G401.6 (cell line): ENCODE data around the gene SIGLEC7.

Experiments used
- FAIRE-seq: peaks from 2 replicates; lab custom pipeline; 2012; peaks lifted over from hg19 to GRCh38; lab: Jason Lieb, UNC

SIGLEC7 gene

GRCh38 chr19:51119101-51119500 is 23.0 kb upstream of the SIGLEC7 start:
- no peak for FAIRE-seq

GRCh38 chr19:51119611-51120010 is 22.5 kb upstream of the SIGLEC7 start:
- no peak for FAIRE-seq

GRCh38 chr19:51120160-51120559 is 21.9 kb upstream of the SIGLEC7 start:
- no peak for FAIRE-seq

DNA sequence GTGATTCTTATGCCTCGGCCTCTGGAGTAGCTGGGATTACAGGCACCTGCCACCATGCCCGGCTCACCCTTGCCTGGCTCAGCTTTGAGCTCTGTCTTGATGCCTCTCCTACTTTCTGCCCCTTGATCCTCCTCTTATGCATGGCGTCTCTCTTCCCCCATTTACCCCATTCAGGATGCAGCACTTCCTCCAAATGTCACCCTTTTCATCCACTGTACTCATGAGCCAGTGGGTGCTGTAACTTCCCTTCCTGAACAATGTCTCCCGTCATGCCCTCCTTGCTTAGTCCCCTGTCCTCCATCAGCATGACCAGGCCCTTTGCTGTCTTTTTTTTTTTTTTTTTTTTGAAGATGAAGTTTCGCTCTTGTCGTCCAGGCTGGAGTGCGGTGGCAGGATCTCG is 20.8 kb upstream of the SIGLEC7 start:
- FAIRE-seq = no peak

DNA sequence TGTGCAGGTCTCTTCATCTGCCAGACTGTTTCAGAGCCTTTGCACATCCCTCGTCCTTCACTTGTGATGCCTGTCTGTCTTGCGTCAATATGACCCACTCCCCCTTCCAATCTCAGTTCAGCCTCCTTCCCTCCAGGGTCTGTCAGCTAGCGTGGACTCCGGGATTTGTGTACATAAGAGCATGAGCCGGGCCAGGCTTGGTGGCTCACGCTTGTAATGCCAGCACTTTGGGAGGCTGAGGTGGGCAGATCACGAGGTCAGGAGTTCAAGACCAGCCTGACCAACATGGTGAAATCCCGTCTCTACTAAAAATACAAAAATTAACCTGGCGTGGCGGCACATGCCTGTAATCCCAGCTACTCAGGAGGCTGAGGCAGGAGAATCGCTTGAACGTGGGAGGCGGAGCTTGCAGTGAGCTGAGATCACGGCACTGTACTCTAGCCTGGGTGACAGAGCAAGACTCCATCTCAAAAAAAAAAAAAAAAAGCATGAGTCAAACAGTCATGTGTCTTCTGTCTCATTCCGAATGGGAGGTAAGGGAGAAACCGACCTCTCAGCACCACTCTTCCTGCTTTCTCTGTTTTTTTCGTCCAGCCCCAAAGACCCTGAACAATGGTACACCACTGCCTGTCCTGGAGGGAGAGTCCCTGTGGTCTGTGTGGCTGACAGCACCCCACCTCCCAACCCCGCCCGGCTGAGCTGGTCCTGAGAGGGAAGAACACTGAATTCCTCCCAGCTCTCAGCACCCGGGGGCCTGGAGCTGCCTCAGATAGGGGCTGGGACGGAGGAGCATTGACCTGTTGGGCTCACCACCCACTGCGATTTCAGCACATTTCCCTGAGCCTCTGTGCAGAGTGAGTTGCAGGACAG is 19.8 kb upstream of the SIGLEC7 start:
- FAIRE-seq = no peak

- no peak for FAIRE-seq
Measured at GRCh38 chr19:51123381-51123800, 18.7 kb upstream of the SIGLEC7 start.

DNA sequence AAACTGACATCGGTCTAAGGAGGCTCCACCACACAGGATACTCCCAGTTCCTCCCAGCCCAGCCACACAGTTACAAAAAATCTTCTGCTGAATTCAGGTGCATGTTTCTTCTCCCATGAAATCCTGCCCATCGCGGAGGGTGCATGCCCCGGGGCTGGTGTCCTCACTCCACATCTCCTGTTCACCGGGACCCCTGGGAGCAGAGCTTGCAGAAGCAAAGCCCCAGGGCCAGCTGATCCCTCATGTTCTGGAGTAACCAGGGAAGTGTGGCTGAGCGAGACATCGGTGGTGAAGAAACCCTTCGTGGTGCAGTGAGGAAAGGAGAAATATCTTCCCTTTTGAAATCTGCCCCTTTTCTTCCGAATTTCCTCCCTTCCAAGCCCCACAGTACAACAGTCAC is 18.3 kb upstream of the SIGLEC7 start:
- FAIRE-seq = no peak

DNA sequence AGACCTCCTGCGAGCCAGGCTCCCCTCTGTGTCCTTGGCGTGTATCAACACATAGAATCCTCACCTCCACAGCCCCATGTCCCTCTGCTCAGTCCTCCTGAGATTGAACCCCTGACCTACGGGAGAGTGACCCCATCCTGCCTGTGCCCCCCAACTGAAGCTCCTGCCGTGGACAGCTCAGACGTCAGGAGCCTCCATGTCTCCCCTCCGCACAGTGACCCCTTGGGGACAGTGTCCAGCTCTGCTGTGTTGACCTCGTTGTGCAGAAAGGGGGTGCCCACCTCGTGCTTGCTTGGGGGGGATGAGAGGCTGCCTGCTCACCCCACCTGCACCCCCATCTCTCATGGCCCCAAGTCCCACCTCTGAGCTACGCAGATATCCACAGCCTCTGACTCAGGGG is 17.9 kb upstream of the SIGLEC7 start:
- FAIRE-seq = no peak

DNA sequence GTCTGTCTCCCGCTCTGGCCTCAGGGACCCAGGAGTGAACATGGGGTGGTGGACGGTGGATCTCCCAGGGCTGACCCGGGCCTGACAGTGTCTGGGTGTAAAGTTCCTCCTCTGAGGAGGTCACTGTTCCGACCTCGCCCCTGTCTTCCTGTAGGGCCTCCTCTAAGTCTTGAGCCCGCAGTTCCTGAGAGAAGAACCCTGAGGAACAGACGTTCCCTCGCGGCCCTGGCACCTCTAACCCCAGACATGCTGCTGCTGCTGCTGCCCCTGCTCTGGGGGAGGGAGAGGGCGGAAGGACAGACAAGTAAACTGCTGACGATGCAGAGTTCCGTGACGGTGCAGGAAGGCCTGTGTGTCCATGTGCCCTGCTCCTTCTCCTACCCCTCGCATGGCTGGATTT is 17.4 kb upstream of the SIGLEC7 start, which contains the start of gene SIGLEC9:
Gene SIGLEC9 (plus strand): TSS at position 178 of the 400 bp plus-strand sequence. CDS start 69 bp downstream, at position 247.
- FAIRE-seq = no peak

GRCh38 chr19:51125421-51126075 is 16.6 kb upstream of the SIGLEC7 start:
- no peak for FAIRE-seq

DNA sequence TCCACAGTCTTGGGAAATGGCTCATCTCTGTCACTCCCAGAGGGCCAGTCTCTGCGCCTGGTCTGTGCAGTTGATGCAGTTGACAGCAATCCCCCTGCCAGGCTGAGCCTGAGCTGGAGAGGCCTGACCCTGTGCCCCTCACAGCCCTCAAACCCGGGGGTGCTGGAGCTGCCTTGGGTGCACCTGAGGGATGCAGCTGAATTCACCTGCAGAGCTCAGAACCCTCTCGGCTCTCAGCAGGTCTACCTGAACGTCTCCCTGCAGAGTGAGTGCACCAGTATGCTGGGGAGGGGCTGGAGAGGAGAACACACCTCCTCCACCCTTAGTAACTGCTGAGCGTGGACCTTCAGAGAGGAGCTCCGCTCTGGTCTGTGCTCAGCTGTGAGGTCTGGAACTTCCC is 15.1 kb upstream of the SIGLEC7 start:
- FAIRE-seq = no peak

GRCh38 chr19:51127755-51128154 is 14.3 kb upstream of the SIGLEC7 start:
- FAIRE-seq = no peak

DNA sequence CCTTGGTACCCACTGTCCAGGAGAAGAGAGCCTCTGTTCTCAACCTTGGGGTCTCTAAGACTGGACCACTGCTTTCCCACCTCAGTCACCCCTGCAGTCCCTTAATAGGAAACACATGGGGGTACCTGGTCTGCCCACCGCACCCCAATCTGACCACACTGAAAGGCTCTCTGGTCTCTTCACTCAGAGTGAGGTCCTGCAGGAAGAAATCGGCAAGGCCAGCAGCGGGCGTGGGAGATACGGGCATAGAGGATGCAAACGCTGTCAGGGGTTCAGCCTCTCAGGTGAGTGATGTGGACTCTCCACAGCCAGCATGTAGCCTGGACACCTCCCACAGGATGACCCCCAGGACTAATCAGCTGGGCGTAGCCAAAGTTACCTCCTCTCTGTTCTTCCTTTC is 13.9 kb upstream of the SIGLEC7 start:
- FAIRE-seq = no peak

DNA sequence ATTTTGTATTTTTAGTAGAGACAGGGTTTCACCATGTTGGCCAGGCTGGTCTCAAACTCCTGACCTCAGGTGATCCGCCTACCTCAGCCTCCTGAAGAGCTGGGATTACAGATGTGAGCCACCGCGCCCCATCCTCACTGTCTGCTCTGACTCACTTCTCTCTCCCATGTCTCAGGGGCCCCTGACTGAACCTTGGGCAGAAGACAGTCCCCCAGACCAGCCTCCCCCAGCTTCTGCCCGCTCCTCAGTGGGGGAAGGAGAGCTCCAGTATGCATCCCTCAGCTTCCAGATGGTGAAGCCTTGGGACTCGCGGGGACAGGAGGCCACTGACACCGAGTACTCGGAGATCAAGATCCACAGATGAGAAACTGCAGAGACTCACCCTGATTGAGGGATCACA is 12.4 kb upstream of the SIGLEC7 start:
- no peak for FAIRE-seq

DNA sequence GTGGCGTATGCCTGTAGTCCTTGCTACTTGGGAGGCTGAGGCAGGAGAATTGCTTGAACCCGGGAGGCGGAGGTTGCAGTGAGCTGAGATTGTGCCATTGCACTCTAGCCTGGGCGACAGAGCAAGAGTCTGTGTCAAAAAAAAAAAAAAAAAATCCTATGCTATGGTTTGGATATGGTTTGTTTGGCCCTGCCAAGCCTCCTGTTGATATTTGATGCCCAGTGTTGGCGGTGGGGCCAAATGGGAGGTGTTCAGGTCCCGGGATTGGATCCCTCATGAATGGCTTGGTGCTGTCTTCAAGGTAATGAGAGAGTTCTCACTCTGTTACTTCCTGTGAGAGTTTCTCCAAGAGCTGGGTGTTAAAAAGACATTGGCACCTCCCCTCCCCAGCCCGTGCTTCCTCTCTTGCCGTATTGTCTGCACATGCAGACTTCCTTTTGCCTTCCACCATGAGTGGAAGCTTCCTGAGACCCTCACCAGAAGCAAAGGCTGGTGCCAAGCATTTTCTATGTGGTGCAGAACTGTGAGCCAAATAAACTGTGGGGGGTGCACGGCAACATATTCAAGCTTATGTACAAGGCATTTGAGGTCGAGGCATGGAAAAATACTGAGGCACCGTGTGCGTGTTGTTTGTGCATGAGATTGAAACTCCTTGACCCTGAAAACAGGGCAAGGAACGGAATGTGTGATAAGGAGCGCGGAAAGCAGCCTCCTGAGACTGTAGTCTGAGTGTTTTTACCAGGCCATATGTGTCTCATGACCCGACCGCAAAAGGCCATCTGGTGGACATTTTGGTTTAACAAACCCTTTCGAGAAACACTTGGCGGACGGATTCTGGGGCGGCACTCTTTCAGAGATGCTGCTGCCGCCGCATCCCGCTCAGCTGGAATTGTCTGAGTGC is 10.1 kb upstream of the SIGLEC7 start:
- FAIRE-seq = no peak

DNA sequence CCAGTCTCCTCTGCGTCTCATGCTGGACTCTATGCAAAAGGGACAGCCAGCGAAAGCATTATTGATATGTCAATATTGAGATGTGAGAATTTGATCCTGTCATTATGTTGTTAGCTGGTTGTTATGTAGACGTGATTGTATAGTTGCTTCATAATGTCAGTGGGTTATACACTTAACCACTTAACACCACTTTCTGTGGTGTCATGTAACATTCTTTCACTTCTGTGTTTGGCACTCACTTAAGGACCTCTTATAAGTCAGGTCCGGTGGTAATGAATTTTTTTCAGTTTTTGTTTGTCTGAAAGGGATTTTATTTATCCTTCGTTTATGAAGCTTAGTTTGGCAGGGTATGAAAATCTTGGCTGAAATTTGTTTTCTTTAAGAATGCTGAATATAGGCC is 7.1 kb upstream of the SIGLEC7 start:
- FAIRE-seq = no peak

DNA sequence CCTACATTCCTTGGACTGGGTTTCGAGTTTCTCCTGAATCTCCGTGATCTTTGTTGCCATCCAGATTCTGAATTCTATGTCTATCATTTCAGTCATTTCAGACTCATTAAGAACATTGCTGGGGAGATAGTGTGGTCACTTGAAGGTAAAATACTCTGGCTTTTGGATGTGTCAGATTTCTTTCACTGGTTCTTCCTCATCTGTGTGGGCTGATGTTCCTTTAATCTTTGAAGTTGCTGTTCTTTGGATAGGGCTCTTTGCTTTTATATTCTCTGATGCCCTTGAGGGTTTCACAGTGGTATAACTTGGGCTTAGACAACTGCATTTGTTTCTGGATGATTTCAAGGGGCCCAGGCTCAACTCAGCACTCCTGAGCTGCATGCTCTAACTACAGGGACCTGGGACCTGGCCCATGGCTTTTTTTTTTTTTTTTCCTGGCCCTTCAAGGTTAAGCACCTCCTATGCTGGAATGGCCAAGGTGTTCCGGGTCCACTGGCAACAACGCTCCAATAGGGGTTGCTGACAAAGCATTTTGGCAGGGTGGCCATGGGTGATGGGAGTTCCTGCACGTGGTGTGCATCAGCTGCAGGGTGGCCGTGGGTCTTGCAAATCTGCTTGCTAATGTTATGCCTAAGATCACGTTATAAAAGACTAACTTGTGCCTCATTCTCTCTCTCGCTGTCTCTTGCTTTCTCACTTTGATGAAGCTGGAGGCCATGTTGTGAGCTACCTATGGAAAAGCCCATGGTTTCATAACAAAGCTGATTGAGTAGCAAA is 5.9 kb upstream of the SIGLEC7 start:
- FAIRE-seq = no peak

DNA sequence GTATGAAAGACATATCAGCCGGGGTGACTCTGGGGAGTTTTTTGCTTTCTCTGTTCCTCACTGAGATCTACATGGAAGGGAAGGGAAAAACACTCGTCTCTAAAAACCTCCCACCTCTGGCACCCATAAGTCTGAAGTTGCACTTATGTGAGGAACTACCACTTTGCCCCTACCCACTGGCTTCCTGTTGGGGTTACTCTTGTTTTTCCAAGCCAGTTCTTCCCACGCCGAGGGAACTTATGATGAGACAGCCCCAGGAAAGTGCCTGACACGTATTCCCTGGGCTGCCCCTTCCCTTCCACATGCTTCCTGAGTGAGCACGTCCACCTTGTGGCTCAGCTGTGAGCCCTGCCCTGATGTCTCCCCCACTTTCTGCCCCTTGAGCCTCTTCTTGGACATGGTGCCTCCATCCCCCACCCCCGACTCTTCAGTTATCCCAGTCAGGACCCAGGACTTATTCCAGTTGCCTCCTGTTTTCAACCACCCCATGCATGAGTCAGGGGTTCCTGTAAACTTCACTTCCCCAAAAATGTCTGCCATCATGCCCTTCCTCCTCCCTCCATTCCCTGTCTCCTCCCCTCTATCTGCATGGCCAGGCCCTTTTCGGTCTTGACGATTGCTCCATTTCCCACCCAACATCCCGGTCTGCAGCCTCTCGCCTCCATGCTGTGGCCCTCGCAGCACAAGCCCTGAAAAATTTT is 5.1 kb upstream of the SIGLEC7 start:
- no peak for FAIRE-seq

DNA sequence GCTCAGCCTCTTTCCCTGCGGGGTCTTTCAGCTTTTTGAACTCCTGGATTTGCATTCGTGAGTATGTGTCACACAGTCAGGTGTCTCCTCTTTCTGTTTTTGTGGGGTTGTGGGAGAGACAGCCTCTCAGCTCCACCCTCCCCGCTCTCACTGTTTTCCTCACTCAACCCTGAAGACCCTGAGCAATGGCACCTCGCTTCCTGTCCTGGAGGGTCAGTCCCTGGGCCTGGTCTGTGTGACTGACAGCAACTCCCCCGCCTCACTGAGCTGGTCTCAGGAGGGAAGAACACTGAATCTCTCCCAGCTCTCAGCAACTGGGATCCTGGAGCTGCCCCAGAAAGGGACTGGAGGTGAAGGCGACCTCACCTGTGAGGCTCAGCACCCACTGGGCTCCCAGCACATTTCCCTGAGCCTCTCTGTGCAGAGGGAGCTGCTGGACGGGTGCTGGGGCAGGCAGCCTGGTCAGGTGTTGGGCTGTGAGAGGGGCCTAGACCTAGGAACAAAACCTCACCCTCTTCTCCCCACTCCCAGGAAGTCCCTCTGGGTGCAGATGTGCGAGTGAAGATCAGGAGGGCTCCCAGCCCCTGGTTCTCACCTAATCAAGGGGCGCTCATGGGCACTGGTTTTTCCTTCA is 4.2 kb upstream of the SIGLEC7 start:
- no peak for FAIRE-seq

DNA sequence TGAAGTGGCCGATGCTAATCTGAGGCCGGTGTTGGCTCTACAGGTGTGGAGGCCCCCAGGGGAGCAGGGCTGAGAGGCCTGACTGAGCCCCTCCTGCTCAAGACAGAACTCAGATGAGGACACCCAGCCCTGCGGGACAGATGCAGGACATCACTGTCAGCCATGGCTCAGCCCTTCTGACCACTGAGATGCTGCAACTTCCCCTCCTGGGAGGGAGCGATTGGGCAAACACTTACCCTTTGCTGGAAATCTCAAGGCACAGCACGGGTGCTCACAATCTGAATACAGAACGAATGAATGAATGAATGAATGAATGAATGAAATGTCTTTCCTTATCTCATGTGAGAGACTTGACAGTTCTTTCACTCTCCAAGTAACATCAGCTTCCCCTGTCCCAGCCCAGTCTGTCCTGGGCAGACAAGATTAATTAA is 3.5 kb upstream of the SIGLEC7 start:
- FAIRE-seq = no peak
